DND-41 (cell line): ENCODE results near the gene LAG3.

ENCODE experiments used
- ATAC-seq: fragments of 200-7000 bp; cut with Tn5 transposase; 3 replicates; pipeline ENCODE4 v1.9.1; 2021; ENCODE audit warnings: low read depth; ENCODE audit not compliant: insufficient read depth
- DNase-seq: peaks from one replicate; pipeline ENCODE4 v3.0.0-alpha.2; 2020
- H2AFZ ChIP-seq: 2 replicates; pipeline ENCODE4 v1.6.0; 2012; ENCODE audit warnings: low read depth, low read length
- H3K27ac ChIP-seq: 2 replicates; pipeline ENCODE4 v1.5.1; 2012; ENCODE audit warnings: low read length, inconsistent platforms
- H3K27me3 ChIP-seq: fragments of 200-600 bp; sonication (generic); 2 replicates; pipeline ENCODE4 v1.6.0; 2012; ENCODE audit warnings: low read length, mild to moderate bottlenecking, inconsistent platforms; ENCODE audit not compliant: insufficient read depth, poor library complexity
- H3K36me3 ChIP-seq: 2 replicates; pipeline ENCODE4 v1.5.1; 2012; ENCODE audit warnings: low read length, inconsistent platforms; ENCODE audit not compliant: insufficient read depth
- H3K4me1 ChIP-seq: 2 replicates; pipeline ENCODE4 v1.5.1; 2012; ENCODE audit warnings: mild to moderate bottlenecking, low read length; ENCODE audit not compliant: insufficient read depth
- H3K4me2 ChIP-seq: 2 replicates; pipeline ENCODE4 v1.6.0; 2012; ENCODE audit warnings: mild to moderate bottlenecking, moderate library complexity, low read length, inconsistent platforms; ENCODE audit not compliant: insufficient read depth
- H3K4me3 ChIP-seq, 2 experiments: fragments of 200-600 bp in 1 of 2; shearing (Covaris generic) in 1 of 2; 2 replicates each; pipeline ENCODE4 v1.5.1; 2012 to 2016; ENCODE audit warnings: inconsistent platforms in 2 of 2, low read length in 2 of 2, mild to moderate bottlenecking in 2 of 2, low read depth in 1 of 2, moderate library complexity in 1 of 2
- H3K79me2 ChIP-seq: 2 replicates; pipeline ENCODE4 v1.6.0; 2012; ENCODE audit warnings: low read length, inconsistent platforms; ENCODE audit not compliant: insufficient read depth
- H3K9ac ChIP-seq: 2 replicates; pipeline ENCODE4 v1.6.0; 2012; ENCODE audit warnings: low read depth, mild to moderate bottlenecking, inconsistent platforms, low read length, moderate library complexity
- H3K9me3 ChIP-seq: 2 replicates; pipeline ENCODE4 v1.5.1; 2012; ENCODE audit warnings: low read length, moderate library complexity, mild to moderate bottlenecking, inconsistent platforms; ENCODE audit not compliant: insufficient read depth, severe bottlenecking
- H4K20me1 ChIP-seq: 2 replicates; pipeline ENCODE4 v1.6.0; 2012; ENCODE audit warnings: low read length; ENCODE audit not compliant: insufficient read depth
- EZH2 ChIP-seq: IDR thresholded peaks from 3 replicates; pipeline ENCODE4 v1.6.1; 2012; ENCODE audit warnings: borderline replicate concordance, low read depth, mild to moderate bottlenecking, moderate library complexity, low read length, inconsistent platforms; ENCODE audit not compliant: severe bottlenecking
- TF ChIP-seq, protein P1 (sequence below): IDR thresholded peaks from 2 replicates; pipeline ENCODE4 v1.5.1; 2012; ENCODE audit warnings: borderline replicate concordance, low read length, moderate library complexity, mild to moderate bottlenecking; ENCODE audit not compliant: poor library complexity, severe bottlenecking; ENCODE audit errors: extremely low read depth

Gene LAG3

DNA sequence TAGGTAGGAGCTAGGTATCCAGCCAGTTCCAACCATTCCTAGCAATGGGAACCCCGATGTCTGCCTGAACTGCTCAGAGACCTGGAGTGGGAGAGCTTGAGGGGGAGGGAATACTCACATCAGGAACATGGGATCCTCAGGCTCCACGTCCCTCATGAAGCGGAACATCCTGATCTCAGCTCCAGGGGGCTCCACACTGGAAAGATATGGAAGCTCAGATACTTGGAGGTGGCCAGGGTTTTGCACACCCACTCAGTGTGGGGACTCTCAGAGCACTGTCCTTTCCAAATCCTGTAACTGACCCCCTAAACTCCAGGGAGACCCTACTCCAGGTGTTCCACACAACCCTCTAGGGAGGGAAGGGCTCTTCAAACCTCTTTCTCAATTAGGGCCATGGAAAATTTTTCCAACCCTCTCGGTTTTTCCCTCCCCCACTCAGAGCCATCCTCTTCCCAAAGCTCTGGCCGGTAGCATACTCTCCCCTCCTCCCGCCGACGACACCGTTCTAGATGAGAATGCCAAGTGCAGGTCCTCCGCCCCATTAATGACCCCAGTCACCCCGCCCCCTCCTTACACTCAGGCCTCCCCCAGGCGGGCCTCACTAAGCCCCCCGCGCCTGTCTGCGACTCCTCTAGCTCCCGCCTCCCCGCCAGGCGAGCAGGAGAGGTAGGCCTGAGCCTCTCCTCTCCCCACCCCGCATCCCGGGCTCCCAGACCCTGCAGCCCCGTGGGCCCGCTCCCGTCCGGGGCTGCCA lies 20.0 kb upstream of the LAG3 start:
- Histone ChIP-seq H3K9ac (peak overlapping the region; percentile 80), H3K9me3 (no peaks in the 10 kb centered on the region), H3K36me3 (peaks cover 47% of the 10 kb centered on the region), H2AFZ (peak overlapping the region; percentile 91), H3K4me1 (peaks cover 29% of the 10 kb centered on the region), H3K4me2 (peak overlapping the region; percentile 83), H3K79me2 (peaks cover 26% of the 10 kb centered on the region), H3K27ac (peak overlapping the region; percentile 95), H4K20me1 (peaks cover 13% of the 10 kb centered on the region), H3K27me3 (peaks cover 4% of the 10 kb centered on the region), H3K4me3 (peak overlapping the region; percentile 48 to 63)
- DNase-seq, result peak; percentile 61
- no peak for TF ChIP-seq EZH2
- TF ChIP-seq, protein P1, sequence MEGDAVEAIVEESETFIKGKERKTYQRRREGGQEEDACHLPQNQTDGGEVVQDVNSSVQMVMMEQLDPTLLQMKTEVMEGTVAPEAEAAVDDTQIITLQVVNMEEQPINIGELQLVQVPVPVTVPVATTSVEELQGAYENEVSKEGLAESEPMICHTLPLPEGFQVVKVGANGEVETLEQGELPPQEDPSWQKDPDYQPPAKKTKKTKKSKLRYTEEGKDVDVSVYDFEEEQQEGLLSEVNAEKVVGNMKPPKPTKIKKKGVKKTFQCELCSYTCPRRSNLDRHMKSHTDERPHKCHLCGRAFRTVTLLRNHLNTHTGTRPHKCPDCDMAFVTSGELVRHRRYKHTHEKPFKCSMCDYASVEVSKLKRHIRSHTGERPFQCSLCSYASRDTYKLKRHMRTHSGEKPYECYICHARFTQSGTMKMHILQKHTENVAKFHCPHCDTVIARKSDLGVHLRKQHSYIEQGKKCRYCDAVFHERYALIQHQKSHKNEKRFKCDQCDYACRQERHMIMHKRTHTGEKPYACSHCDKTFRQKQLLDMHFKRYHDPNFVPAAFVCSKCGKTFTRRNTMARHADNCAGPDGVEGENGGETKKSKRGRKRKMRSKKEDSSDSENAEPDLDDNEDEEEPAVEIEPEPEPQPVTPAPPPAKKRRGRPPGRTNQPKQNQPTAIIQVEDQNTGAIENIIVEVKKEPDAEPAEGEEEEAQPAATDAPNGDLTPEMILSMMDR, result no peak
- ATAC-seq, result peak; percentile 27

DNA sequence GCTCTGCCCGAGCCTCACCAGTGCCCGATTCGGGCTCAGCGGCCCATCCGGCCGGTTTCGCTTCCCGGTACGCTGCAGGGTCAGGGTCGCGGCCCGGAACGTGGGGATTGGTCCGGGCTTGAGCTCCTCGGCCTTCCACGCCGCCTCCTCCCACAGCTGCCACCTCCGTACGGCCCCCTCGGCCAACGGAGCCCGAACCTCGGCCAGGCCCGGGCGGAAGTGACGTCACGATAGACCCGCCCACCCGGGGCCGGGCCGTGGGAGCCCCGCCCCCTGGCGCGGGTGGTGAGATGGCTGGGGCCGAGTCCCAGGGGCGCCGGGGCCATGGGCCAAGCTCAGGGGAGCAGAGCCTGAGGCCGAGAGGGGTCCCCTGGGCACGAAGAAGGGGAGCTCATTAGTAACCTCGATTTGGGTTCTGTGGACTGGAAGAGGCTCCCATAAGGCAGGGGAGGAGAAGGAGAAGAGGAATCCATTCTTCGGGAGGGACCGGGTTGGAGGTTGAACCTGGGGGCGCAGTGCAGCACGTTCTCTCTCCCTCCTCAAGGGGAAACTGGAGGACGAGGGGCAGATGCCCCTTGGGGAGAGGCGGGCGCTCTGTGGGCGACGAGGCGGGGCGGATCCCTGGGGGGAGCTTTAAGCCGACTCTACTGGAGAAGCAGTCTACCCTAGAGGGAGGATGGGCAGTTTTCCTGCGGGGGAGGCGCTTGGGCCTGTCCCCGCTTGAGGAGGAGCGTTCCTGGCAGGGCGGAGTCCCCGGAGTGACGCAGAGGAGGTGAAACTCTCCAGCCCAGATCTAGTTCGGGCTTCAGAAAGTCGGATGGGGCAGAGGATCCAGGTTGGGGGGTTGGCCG lies 19.2 kb upstream of the LAG3 start, which contains the start of gene MLF2:
Gene MLF2, minus strand, starts transcription at position 221 of the 851 bp plus-strand sequence. CDS start 807 bp downstream, outside the sequence.
- TF ChIP-seq, protein P1, result peak; percentile 98
- TF ChIP-seq EZH2, result no peak
- Histone ChIP-seq H2AFZ (peak within 1 kb of the TSS; percentile 91), H3K27ac (peak within 1 kb of the TSS; percentile 95), H3K4me3 (peak within 1 kb of the TSS; percentile 48 to 63), H3K36me3 (peaks cover 39% of the 10 kb centered on the region), H3K9ac (peak within 1 kb of the TSS; percentile 80), H3K27me3 (peaks cover 4% of the 10 kb centered on the region), H4K20me1 (peaks cover 13% of the 10 kb centered on the region), H3K4me1 (peaks cover 29% of the 10 kb centered on the region), H3K4me2 (peak within 1 kb of the TSS; percentile 83), H3K79me2 (peaks cover 26% of the 10 kb centered on the region), H3K9me3 (no peaks in the 10 kb centered on the region)
- peak; percentile 95 for ATAC-seq
- peak; percentile 98 for DNase-seq

DNA sequence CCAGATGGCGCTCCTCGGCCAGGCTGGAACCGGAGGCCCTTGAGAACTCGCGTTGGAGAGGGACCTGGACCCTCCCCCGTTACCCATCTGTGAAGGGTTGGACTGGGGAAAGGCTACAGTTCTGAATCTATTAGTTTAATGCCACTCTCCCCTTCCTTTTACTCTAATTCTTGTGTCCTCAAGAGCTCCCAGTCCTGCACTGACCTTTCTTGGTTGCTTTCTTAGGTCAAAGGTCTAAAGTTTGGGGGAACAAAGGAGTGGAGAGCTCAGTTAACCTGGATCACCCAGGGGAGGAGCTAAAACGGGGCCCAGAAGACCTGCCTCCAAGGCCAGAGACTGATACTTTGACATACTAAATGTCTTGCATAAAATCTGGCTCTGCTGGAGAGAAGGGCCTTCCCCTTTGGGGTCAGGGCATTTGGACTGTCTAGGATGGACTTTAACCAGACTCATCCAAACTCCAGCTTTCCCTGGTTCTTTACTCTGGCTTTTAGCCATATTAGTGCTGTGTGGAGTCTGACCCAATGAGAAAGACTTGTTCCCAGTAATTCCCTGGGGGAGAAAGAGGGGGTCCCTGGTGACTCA lies 18.5 kb upstream of the LAG3 start:
- Histone ChIP-seq H3K4me2 (peak overlapping the region; percentile 83), H3K9ac (peak overlapping the region; percentile 80), H3K36me3 (peaks cover 32% of the 10 kb centered on the region), H4K20me1 (peaks cover 13% of the 10 kb centered on the region), H3K4me3 (peak overlapping the region in 1 of 2 experiments; percentile 63; a peak in 2 of 4 replicates), H3K27me3 (peaks cover 4% of the 10 kb centered on the region), H3K9me3 (no peaks in the 10 kb centered on the region), H3K27ac (peak overlapping the region; percentile 12; the same call in 1 of the 2 replicates), H3K4me1 (peaks cover 29% of the 10 kb centered on the region), H3K79me2 (peaks cover 26% of the 10 kb centered on the region), H2AFZ (peak overlapping the region; percentile 65)
- no peak for TF ChIP-seq EZH2
- TF ChIP-seq, protein P1, result no peak
- DNase-seq (no peak), ATAC-seq (no peak)
